Mesodermal cell (in vitro differentiated cells): ENCODE measurements around the gene PRR15L.

Experiments used
- H3K27ac ChIP-seq: 2 replicates; pipeline ENCODE4 v1.7.0; 2013; ENCODE audit warnings: mild to moderate bottlenecking, low read depth, low read length, moderate library complexity; ENCODE audit not compliant: severe bottlenecking
- H3K36me3 ChIP-seq: 2 replicates; pipeline ENCODE4 v1.7.1; 2013; ENCODE audit warnings: mild to moderate bottlenecking, low read length, moderate library complexity; ENCODE audit not compliant: control insufficient read depth, insufficient read depth
- H3K4me1 ChIP-seq: one replicate; pipeline ENCODE4 v1.7.1; 2013; ENCODE audit warnings: mild to moderate bottlenecking, low read length; ENCODE audit not compliant: insufficient read depth, control insufficient read depth, poor library complexity, severe bottlenecking
- H3K4me3 ChIP-seq: 2 replicates; pipeline ENCODE4 v1.7.0; 2013; ENCODE audit warnings: low read length, control low read depth, mild to moderate bottlenecking; ENCODE audit not compliant: insufficient read depth, poor library complexity, severe bottlenecking; ENCODE audit errors: extremely low read depth
- H3K9me3 ChIP-seq: 2 replicates; pipeline ENCODE4 v1.7.1; 2013; ENCODE audit warnings: mild to moderate bottlenecking, low read length, moderate library complexity; ENCODE audit not compliant: control insufficient read depth
- WGBS, 2 experiments: methylation state at CpG; one replicate each; pipeline ENCODE4 v1.1.5; 2013; ENCODE audit warnings: missing lambda C conversion rate in 2 of 2; ENCODE audit not compliant: insufficient coverage in 2 of 2; 5-methylcytosine and 5-hydroxymethylcytosine counted together

PRR15L gene

GRCh38 chr17:47998044-47998443, 40.4 kb upstream of the PRR15L start:
- peaks cover 38% of the 10 kb centered on the region for H3K4me1 ChIP-seq
- 100% methylated on average over 3 to 4 of the region's 7 CpGs for WGBS, 2 experiments
- no peaks in the 10 kb centered on the region for H3K36me3 ChIP-seq

GRCh38 chr17:47997586-47997985, 39.9 kb upstream of the PRR15L start:
- Histone ChIP-seq H3K4me1 (peaks cover 34% of the 10 kb centered on the region), H3K4me3 (no peak overlapping the region)
- WGBS, 2 experiments: 100% methylated on average over 2 of the region's 7 CpGs

More at GRCh38 chr17:47998044-47998443, 40.4 kb upstream of the PRR15L start:
- H3K4me3 ChIP-seq: no peak overlapping the region
- H3K9me3 ChIP-seq: no peaks in the 10 kb centered on the region
- no peak overlapping the region for H3K27ac ChIP-seq

GRCh38 chr17:47996201-47996600, 38.5 kb upstream of the PRR15L start:
- no peaks in the 10 kb centered on the region for H3K36me3 ChIP-seq
- no peaks in the 10 kb centered on the region for H3K9me3 ChIP-seq
- peaks cover 30% of the 10 kb centered on the region for H3K4me1 ChIP-seq
- no peak overlapping the region for H3K4me3 ChIP-seq
- H3K27ac ChIP-seq: peak overlapping the region; percentile 36
- WGBS, 2 experiments: 66 to 80% methylated on average over 5 to 7 of the region's 9 CpGs

More at GRCh38 chr17:47997586-47997985, 39.9 kb upstream of the PRR15L start:
- no peaks in the 10 kb centered on the region for H3K36me3 ChIP-seq
- no peak overlapping the region for H3K27ac ChIP-seq
- no peaks in the 10 kb centered on the region for H3K9me3 ChIP-seq

GRCh38 chr17:47995241-47995935, 37.7 kb upstream of the PRR15L start:
- WGBS, 2 experiments: 37 to 57% methylated on average over 10 to 11 of the region's 13 CpGs
- no peaks in the 10 kb centered on the region for H3K36me3 ChIP-seq

GRCh38 chr17:47994724-47995123, 37.0 kb upstream of the PRR15L start:
- Histone ChIP-seq H3K9me3 (no peaks in the 10 kb centered on the region), H3K36me3 (no peaks in the 10 kb centered on the region), H3K27ac (no peak overlapping the region), H3K4me1 (peaks cover 34% of the 10 kb centered on the region), H3K4me3 (no peak overlapping the region)
- WGBS, 2 experiments: 81 to 85% methylated on average over 1 to 4 of the region's 4 CpGs

More at GRCh38 chr17:47995241-47995935, 37.7 kb upstream of the PRR15L start:
- no peak overlapping the region for H3K4me3 ChIP-seq
- no peaks in the 10 kb centered on the region for H3K9me3 ChIP-seq
- peak overlapping the region; percentile 57 for H3K27ac ChIP-seq
- H3K4me1 ChIP-seq: peaks cover 37% of the 10 kb centered on the region

- Histone ChIP-seq H3K9me3 (no peaks in the 10 kb centered on the region), H3K4me3 (no peak overlapping the region), H3K4me1 (peaks cover 29% of the 10 kb centered on the region), H3K36me3 (no peaks in the 10 kb centered on the region), H3K27ac (no peak overlapping the region)
- WGBS, 2 experiments: 89 to 91% methylated on average over 4 of the region's 5 CpGs
Measured at GRCh38 chr17:47993964-47994363, 36.3 kb upstream of the PRR15L start.

- Histone ChIP-seq H3K4me3 (no peak overlapping the region), H3K27ac (no peak overlapping the region), H3K4me1 (peaks cover 27% of the 10 kb centered on the region), H3K9me3 (no peaks in the 10 kb centered on the region), H3K36me3 (no peaks in the 10 kb centered on the region)
- 71 to 89% methylated on average over 4 to 5 of the region's 9 CpGs for WGBS, 2 experiments
Measured at GRCh38 chr17:47993031-47993564, 35.4 kb upstream of the PRR15L start.

GRCh38 chr17:47992216-47992615, 34.5 kb upstream of the PRR15L start:
- no peak overlapping the region for H3K4me3 ChIP-seq
- no peaks in the 10 kb centered on the region for H3K9me3 ChIP-seq
- H3K4me1 ChIP-seq: peaks cover 30% of the 10 kb centered on the region
- no peaks in the 10 kb centered on the region for H3K36me3 ChIP-seq
- no peak overlapping the region for H3K27ac ChIP-seq
- WGBS, 2 experiments: 74 to 83% methylated on average over 2 to 3 of the region's 4 CpGs

- no peaks in the 10 kb centered on the region for H3K36me3 ChIP-seq
- peak overlapping the region; percentile 59 for H3K27ac ChIP-seq
- H3K9me3 ChIP-seq: no peaks in the 10 kb centered on the region
- peaks cover 32% of the 10 kb centered on the region for H3K4me1 ChIP-seq
- 33 to 39% methylated on average over 10 of the region's 14 CpGs for WGBS, 2 experiments
- H3K4me3 ChIP-seq: no peak overlapping the region
Measured at GRCh38 chr17:47990962-47991731, 33.5 kb upstream of the PRR15L start.

- Histone ChIP-seq H3K4me3 (no peak overlapping the region), H3K4me1 (peaks cover 24% of the 10 kb centered on the region), H3K9me3 (no peaks in the 10 kb centered on the region), H3K27ac (no peak overlapping the region), H3K36me3 (peaks cover 8% of the 10 kb centered on the region)
- no CpG with 5 or more reads among the region's 1 CpG for WGBS, 2 experiments
Measured at GRCh38 chr17:47989700-47990099, 32.0 kb upstream of the PRR15L start.
